SU-DHL-6 (cell line): Measurements from ENCODE around the gene GRIK1.

Source experiments
- H2AFZ ChIP-seq: fragments of 200-600 bp; sonication (generic); 2 replicates; pipeline ENCODE4 v1.6.1; 2014; ENCODE audit warnings: low read depth, mild to moderate bottlenecking, moderate library complexity, mixed read lengths, antibody characterized with exemption, low read length; ENCODE audit not compliant: severe bottlenecking
- H3F3A ChIP-seq: fragments of 200-600 bp; shearing (Covaris generic); 2 replicates; pipeline ENCODE4 v1.6.0; 2016; ENCODE audit warnings: antibody characterized with exemption, mild to moderate bottlenecking; ENCODE audit not compliant: insufficient read depth
- H3K27ac ChIP-seq: fragments of 200-600 bp; sonication (generic); 2 replicates; pipeline ENCODE4 v1.5.1; 2016; ENCODE audit warnings: low read depth, mild to moderate bottlenecking, low read length, moderate library complexity, mixed read lengths
- H3K27me3 ChIP-seq: fragments of 200-600 bp; sonication (generic), shearing (Covaris generic); 2 replicates; pipeline ENCODE4 v1.6.0; 2014; ENCODE audit warnings: mild to moderate bottlenecking, low read length
- H3K36me3 ChIP-seq: fragments of 200-600 bp; sonication (generic); 2 replicates; pipeline ENCODE4 v1.6.1; 2014; ENCODE audit warnings: mild to moderate bottlenecking, low read length, mixed read lengths
- H3K4me2 ChIP-seq: fragments of 300-600, 200-600 bp; shearing (Covaris generic), sonication (generic); 2 replicates; pipeline ENCODE4 v1.6.0; 2014; ENCODE audit warnings: low read length, low read depth, mild to moderate bottlenecking; ENCODE audit not compliant: poor library complexity, severe bottlenecking
- H3K4me3 ChIP-seq: fragments of 200-600 bp; sonication (generic); 2 replicates; pipeline ENCODE4 v1.5.1; 2014; ENCODE audit warnings: antibody characterized with exemption, low read length, mild to moderate bottlenecking, mixed read lengths; ENCODE audit not compliant: insufficient read depth, poor library complexity, severe bottlenecking
- H3K79me2 ChIP-seq: fragments of 200-600 bp; sonication (generic); 2 replicates; pipeline ENCODE4 v1.6.1; 2014; ENCODE audit warnings: mild to moderate bottlenecking, low read length, moderate library complexity; ENCODE audit not compliant: insufficient read depth
- H3K9ac ChIP-seq: fragments of 200-600 bp; sonication (generic); 2 replicates; pipeline ENCODE4 v1.7.0; 2014; ENCODE audit warnings: mild to moderate bottlenecking, low read length
- H3K9me2 ChIP-seq: fragments of 200-600 bp; sonication (generic); replicated peaks from 2 replicates; pipeline ENCODE4 v1.6.1; 2014; ENCODE audit warnings: low read length; ENCODE audit not compliant: insufficient read depth
- H3K9me3 ChIP-seq: fragments of 200-600 bp; sonication (generic); 2 replicates; pipeline ENCODE4 v1.6.1; 2014; ENCODE audit warnings: low read length, mixed read lengths; ENCODE audit not compliant: insufficient read depth
- H4K20me1 ChIP-seq: fragments of 200-600 bp; sonication (generic); 2 replicates; pipeline ENCODE4 v1.6.1; 2014; ENCODE audit warnings: low read depth, mild to moderate bottlenecking, antibody characterized with exemption, low read length, moderate library complexity, mixed read lengths
- CTCF ChIP-seq: fragments of 200-600 bp; sonication (generic); IDR thresholded peaks from one replicate; pipeline ENCODE4 v1.5.1; 2017; ENCODE audit warnings: antibody characterized with exemption, mild to moderate bottlenecking, low read length, moderate library complexity; ENCODE audit not compliant: insufficient read depth, poor library complexity, severe bottlenecking
- EZH2phosphoT487 ChIP-seq: fragments of 200-600 bp; sonication (generic), shearing (Covaris generic); conservative IDR thresholded peaks from 2 replicates; pipeline ENCODE4 v1.6.1; 2018; ENCODE audit warnings: mild to moderate bottlenecking, antibody characterized with exemption, low read length, moderate library complexity, mixed read lengths

The GRIK1 gene

GRCh38 chr21:29546071-29546470, 393.7 kb downstream of the GRIK1 start:
- Histone ChIP-seq H4K20me1 (no peaks in the 10 kb centered on the region), H3K4me3 (no peak overlapping the region), H3K79me2 (no peaks in the 10 kb centered on the region), H3K9me3 (no peaks in the 10 kb centered on the region), H3K27ac (no peak overlapping the region), H2AFZ (no peak overlapping the region), H3F3A (no peaks in the 10 kb centered on the region), H3K27me3 (no peaks in the 10 kb centered on the region), H3K9me2 (no peaks in the 10 kb centered on the region; the same call in 1 of the 2 replicates), H3K36me3 (no peaks in the 10 kb centered on the region), H3K4me2 (no peak overlapping the region), H3K9ac (no peak overlapping the region)
- no peak for TF ChIP-seq EZH2phosphoT487

GRCh38 chr21:29540289-29540688, 399.5 kb downstream of the GRIK1 start:
- no peak overlapping the region for H3K4me2 ChIP-seq
- H3K79me2 ChIP-seq = no peaks in the 10 kb centered on the region
- TF ChIP-seq CTCF (no peak), EZH2phosphoT487 (no peak)
- H3K27ac ChIP-seq = no peak overlapping the region
- no peak overlapping the region for H2AFZ ChIP-seq
- H3K36me3 ChIP-seq = no peaks in the 10 kb centered on the region
- H3F3A ChIP-seq = no peaks in the 10 kb centered on the region
- H3K9me2 ChIP-seq = no peaks in the 10 kb centered on the region; the same call in 1 of the 2 replicates
- no peaks in the 10 kb centered on the region for H4K20me1 ChIP-seq
- H3K9me3 ChIP-seq = no peaks in the 10 kb centered on the region; the same call in 1 of the 2 replicates
- H3K4me3 ChIP-seq = no peak overlapping the region
- H3K27me3 ChIP-seq = no peaks in the 10 kb centered on the region
- no peak overlapping the region for H3K9ac ChIP-seq

- Histone ChIP-seq H3K9me2 (no peaks in the 10 kb centered on the region; the same call in 1 of the 2 replicates), H3K36me3 (no peaks in the 10 kb centered on the region), H3K9me3 (no peaks in the 10 kb centered on the region; the same call in 1 of the 2 replicates), H3K79me2 (no peaks in the 10 kb centered on the region), H2AFZ (no peak overlapping the region), H3K9ac (no peak overlapping the region), H4K20me1 (no peaks in the 10 kb centered on the region), H3K27ac (no peak overlapping the region), H3K27me3 (no peaks in the 10 kb centered on the region), H3F3A (no peaks in the 10 kb centered on the region), H3K4me3 (no peak overlapping the region), H3K4me2 (no peak overlapping the region)
- TF ChIP-seq CTCF (no peak), EZH2phosphoT487 (no peak)
These were observed 401.7 kb downstream of the GRIK1 start for GRCh38 chr21:29538115-29538514.

- no peak overlapping the region for H3K9ac ChIP-seq
- no peak for TF ChIP-seq CTCF
- no peak for TF ChIP-seq EZH2phosphoT487
These were observed 405.3 kb downstream of the GRIK1 start for GRCh38 chr21:29534448-29534847.

More at GRCh38 chr21:29534448-29534847, 405.3 kb downstream of the GRIK1 start:
- Histone ChIP-seq H3K9me2 (no peaks in the 10 kb centered on the region), H3K36me3 (no peaks in the 10 kb centered on the region), H3K4me2 (no peak overlapping the region), H3F3A (no peaks in the 10 kb centered on the region), H2AFZ (no peak overlapping the region), H3K79me2 (no peaks in the 10 kb centered on the region), H3K9me3 (no peaks in the 10 kb centered on the region; the same call in 1 of the 2 replicates), H4K20me1 (no peaks in the 10 kb centered on the region), H3K27ac (no peak overlapping the region), H3K27me3 (no peaks in the 10 kb centered on the region), H3K4me3 (no peak overlapping the region)
